Measurements from ENCODE around the gene PRODH.
"Not testable (repeated sequence)": the region's sequence is repeated elsewhere in the genome, so short reads cannot be mapped to it uniquely, and the experiment has no call there.

GRCh38 chr22:18959266-18959665, 23.2 kb upstream of the PRODH start:
- TF ChIP-seq, protein P1, sequence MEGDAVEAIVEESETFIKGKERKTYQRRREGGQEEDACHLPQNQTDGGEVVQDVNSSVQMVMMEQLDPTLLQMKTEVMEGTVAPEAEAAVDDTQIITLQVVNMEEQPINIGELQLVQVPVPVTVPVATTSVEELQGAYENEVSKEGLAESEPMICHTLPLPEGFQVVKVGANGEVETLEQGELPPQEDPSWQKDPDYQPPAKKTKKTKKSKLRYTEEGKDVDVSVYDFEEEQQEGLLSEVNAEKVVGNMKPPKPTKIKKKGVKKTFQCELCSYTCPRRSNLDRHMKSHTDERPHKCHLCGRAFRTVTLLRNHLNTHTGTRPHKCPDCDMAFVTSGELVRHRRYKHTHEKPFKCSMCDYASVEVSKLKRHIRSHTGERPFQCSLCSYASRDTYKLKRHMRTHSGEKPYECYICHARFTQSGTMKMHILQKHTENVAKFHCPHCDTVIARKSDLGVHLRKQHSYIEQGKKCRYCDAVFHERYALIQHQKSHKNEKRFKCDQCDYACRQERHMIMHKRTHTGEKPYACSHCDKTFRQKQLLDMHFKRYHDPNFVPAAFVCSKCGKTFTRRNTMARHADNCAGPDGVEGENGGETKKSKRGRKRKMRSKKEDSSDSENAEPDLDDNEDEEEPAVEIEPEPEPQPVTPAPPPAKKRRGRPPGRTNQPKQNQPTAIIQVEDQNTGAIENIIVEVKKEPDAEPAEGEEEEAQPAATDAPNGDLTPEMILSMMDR (conservative IDR thresholded peaks at IDR 0.05; ENCODE audit: low read depth in 2 of 2) = not testable (repeated sequence)
- TF ChIP-seq EZH2 (IDR thresholded peaks at IDR 0.05; ENCODE audit: low read depth, unreplicated experiment) = not testable (repeated sequence)
- TF ChIP-seq, protein P2, sequence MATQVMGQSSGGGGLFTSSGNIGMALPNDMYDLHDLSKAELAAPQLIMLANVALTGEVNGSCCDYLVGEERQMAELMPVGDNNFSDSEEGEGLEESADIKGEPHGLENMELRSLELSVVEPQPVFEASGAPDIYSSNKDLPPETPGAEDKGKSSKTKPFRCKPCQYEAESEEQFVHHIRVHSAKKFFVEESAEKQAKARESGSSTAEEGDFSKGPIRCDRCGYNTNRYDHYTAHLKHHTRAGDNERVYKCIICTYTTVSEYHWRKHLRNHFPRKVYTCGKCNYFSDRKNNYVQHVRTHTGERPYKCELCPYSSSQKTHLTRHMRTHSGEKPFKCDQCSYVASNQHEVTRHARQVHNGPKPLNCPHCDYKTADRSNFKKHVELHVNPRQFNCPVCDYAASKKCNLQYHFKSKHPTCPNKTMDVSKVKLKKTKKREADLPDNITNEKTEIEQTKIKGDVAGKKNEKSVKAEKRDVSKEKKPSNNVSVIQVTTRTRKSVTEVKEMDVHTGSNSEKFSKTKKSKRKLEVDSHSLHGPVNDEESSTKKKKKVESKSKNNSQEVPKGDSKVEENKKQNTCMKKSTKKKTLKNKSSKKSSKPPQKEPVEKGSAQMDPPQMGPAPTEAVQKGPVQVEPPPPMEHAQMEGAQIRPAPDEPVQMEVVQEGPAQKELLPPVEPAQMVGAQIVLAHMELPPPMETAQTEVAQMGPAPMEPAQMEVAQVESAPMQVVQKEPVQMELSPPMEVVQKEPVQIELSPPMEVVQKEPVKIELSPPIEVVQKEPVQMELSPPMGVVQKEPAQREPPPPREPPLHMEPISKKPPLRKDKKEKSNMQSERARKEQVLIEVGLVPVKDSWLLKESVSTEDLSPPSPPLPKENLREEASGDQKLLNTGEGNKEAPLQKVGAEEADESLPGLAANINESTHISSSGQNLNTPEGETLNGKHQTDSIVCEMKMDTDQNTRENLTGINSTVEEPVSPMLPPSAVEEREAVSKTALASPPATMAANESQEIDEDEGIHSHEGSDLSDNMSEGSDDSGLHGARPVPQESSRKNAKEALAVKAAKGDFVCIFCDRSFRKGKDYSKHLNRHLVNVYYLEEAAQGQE (IDR thresholded peaks at IDR 0.05; ENCODE audit: unreplicated experiment) = not testable (repeated sequence)

Measured in GM23338 (cell line).